ENCODE measurements around the gene CALR3.
A peak's percentile ranks its signal among the peaks of the same experiment; 100 is the strongest.
"Not testable (repeated sequence)": the region's sequence is repeated elsewhere in the genome, so short reads cannot be mapped to it uniquely, and the experiment has no call there.

Gene CALR3

GRCh38 chr19:16482745-16483144 lies 13.2 kb downstream of the CALR3 start:
- DNase-seq: no peak

- no peak for DNase-seq
Measured at GRCh38 chr19:16477311-16477710, 18.7 kb downstream of the CALR3 start.

GRCh38 chr19:16476401-16476800 lies 19.6 kb downstream of the CALR3 start:
- no peak for DNase-seq

GRCh38 chr19:16473875-16474392 lies 22.0 kb downstream of the CALR3 start:
- peak; percentile 73 for DNase-seq

GRCh38 chr19:16472992-16473391 lies 23.0 kb downstream of the CALR3 start:
- no peak for DNase-seq

GRCh38 chr19:16472559-16472899 lies 23.4 kb downstream of the CALR3 start:
- not testable (repeated sequence) for DNase-seq

- DNase-seq: no peak
Measured at GRCh38 chr19:16470911-16471811, 24.8 kb downstream of the CALR3 start.

GRCh38 chr19:16470541-16470910 lies 25.4 kb downstream of the CALR3 start:
- DNase-seq: peak; percentile 10

- DNase-seq: no peak
Measured at GRCh38 chr19:16467581-16467980, 28.4 kb downstream of the CALR3 start.

GRCh38 chr19:16466802-16467427 lies 29.1 kb downstream of the CALR3 start:
- not testable (repeated sequence) for DNase-seq

- DNase-seq: no peak
Measured at GRCh38 chr19:16465239-16465638, 30.7 kb downstream of the CALR3 start.

- no peak for DNase-seq
Measured at GRCh38 chr19:16463991-16464575, 31.9 kb downstream of the CALR3 start.

- DNase-seq: no peak
Measured at GRCh38 chr19:16463341-16463990, 32.5 kb downstream of the CALR3 start.

GRCh38 chr19:16462757-16463250 lies 33.2 kb downstream of the CALR3 start:
- DNase-seq: no peak

GRCh38 chr19:16461630-16462051 lies 34.3 kb downstream of the CALR3 start:
- no peak for DNase-seq

GRCh38 chr19:16460454-16460853 lies 35.5 kb downstream of the CALR3 start:
- no peak for DNase-seq

GRCh38 chr19:16459680-16460079 lies 36.3 kb downstream of the CALR3 start:
- DNase-seq: no peak

GRCh38 chr19:16458391-16459341 lies 37.3 kb downstream of the CALR3 start:
- DNase-seq: peak; percentile 37

GRCh38 chr19:16457954-16458331 lies 38.0 kb downstream of the CALR3 start:
- DNase-seq: no peak

GRCh38 chr19:16457195-16457953 lies 38.6 kb downstream of the CALR3 start:
- peak; percentile 80 for DNase-seq

- no peak for DNase-seq
Measured at GRCh38 chr19:16456652-16457194, 39.2 kb downstream of the CALR3 start.
